Ovary (tissue), 9 donors: ENCODE data around the gene ZMAT5. TPM values are rescaled to one million over a fixed set of nuclear protein-coding genes. Genes with fewer than 3 reads are reported as not detected.

Experiments used
- DNase-seq, 5 donors: peaks; one replicate each; pipeline ENCODE4 v3.0.0-alpha.2; 2019 to 2020
- H3K27ac ChIP-seq, 2 donors: fragments of 200-600 bp; one replicate each; pipeline versions ENCODE4 v1.5.1 to v1.8.0; 2019 to 2022
- H3K27me3 ChIP-seq: fragments of 200-600 bp; one replicate; pipeline ENCODE4 v1.8.0; 2022
- H3K36me3 ChIP-seq: fragments of 200-600 bp; sonication (generic); one replicate; pipeline ENCODE4 v1.5.1; 2019
- H3K4me1 ChIP-seq: one replicate; pipeline ENCODE4 v1.8.1; 2013; ENCODE audit warnings: mild to moderate bottlenecking, moderate library complexity; ENCODE audit not compliant: insufficient read depth
- H3K4me3 ChIP-seq: fragments of 200-600 bp; sonication (generic); one replicate; pipeline ENCODE4 v1.5.1; 2017
- H3K9me3 ChIP-seq, 2 donors: fragments of 200-600 bp in 1 of 2; sonication (generic) in 1 of 2; one replicate each; pipeline versions ENCODE4 v1.5.1 to v1.8.1; 2013 to 2019; ENCODE audit warnings: mild to moderate bottlenecking in 1 of 2, moderate library complexity in 1 of 2
- CTCF ChIP-seq, 3 donors: fragments of 450-650 bp in 2 of 3; fragments of 200-600 bp in 1 of 3; IDR thresholded peaks; one replicate each; pipeline versions ENCODE4 v1.5.1 to v1.8.0; 2016 to 2022; ENCODE audit warnings: antibody characterized with exemption in 3 of 3, mild to moderate bottlenecking in 1 of 3
- EP300 ChIP-seq: sonication (generic); formaldehyde crosslinking; IDR thresholded peaks from one replicate; pipeline ENCODE4 v1.6.1; 2017; ENCODE audit warnings: antibody characterized with exemption
- POLR2A ChIP-seq: fragments of 450-650 bp; IDR thresholded peaks from one replicate; pipeline ENCODE4 v1.6.1; 2017; ENCODE audit warnings: antibody characterized with exemption, mild to moderate bottlenecking, moderate library complexity
- WGBS, 3 donors: extraction: QIAGEN DNeasy Blood & Tissue Kit in 1 of 3; methylation state at CpG; one replicate each; pipeline versions ENCODE4 v1.1.5 to v1.1.7; 2013 to 2017; 5-methylcytosine and 5-hydroxymethylcytosine counted together
- intact Hi-C, 4 donors: fragments of 100-400 bp; cut with DNase I; formaldehyde crosslinking; loops; one replicate each; pipeline versions ENCODE4 v1.11.0 to v1.15.1; 2022 to 2023
- polyA plus RNA-seq, 2 donors: library from polyadenylated mRNA; stranded (reverse); fragments of 200-250 nt in 1 of 2; fragments of 350-450 nt in 1 of 2; fragmentation: Illumina TruSeq in 1 of 2; extraction: RNeasy Lipid Tissue Mini Kit (QIAGEN cat#74804) in 1 of 2; gene quantifications; one replicate each; pipeline ENCODE4 v1.2.3, GENCODE V29; 2013 to 2014
- total RNA-seq, 7 donors: library from RNA; depleted of rRNA in 2 of 7; stranded (reverse); fragments of >200 nt in 2 of 7; fragmentation: NEBNext Ultra II Directional in 3 of 7; extraction: Animal tissue kit (Norgen Biotek cat#: 25700) in 3 of 7; gene quantifications; one replicate each; pipeline versions ENCODE4 v1.1.0 to v1.2.4, GENCODE V29; 2016 to 2023
- donor health status: DM: no; HTN: no; CAD: no; lungs with moderate emphysema.
- donor health status: DM: no; HTN: no; CAD: no.
- donor health status: Bipolar disorder and iron deficiency.
- donor health status: DM: yes; HTN: yes; CAD: no.
- donor health status: DM: no; HTN: no; CAD: no.
- donor health status: DM: yes; HTN: yes; CAD: no.

ZMAT5 gene
- total and polyA plus RNA-seq, 9 donors, result 5.7 to 27.2 (median 21.4) TPM

- DNase-seq, result no peak
- no peak for TF ChIP-seq EP300
- no peak for TF ChIP-seq POLR2A
- no peak for TF ChIP-seq CTCF (IDR thresholded peaks at IDR 0.05)
- Histone ChIP-seq H3K27ac (no peak overlapping the region), H3K27me3 (no peaks in the 10 kb centered on the region), H3K4me3 (no peak overlapping the region), H3K4me1 (no peaks in the 10 kb centered on the region), H3K9me3 (no peaks in the 10 kb centered on the region), H3K36me3 (no peaks in the 10 kb centered on the region)
- WGBS, 3 donors, result 55 to 62% (median 55%) methylated on average over 5 of the region's 5 CpGs
- intact Hi-C loops, result no loop called here
Measured at GRCh38 chr22:29715705-29716104, 51.1 kb downstream of the ZMAT5 start.

- no peaks in the 10 kb centered on the region for H3K27me3 ChIP-seq
- intact Hi-C loops, result no loop called here
- no peak overlapping the region for H3K4me3 ChIP-seq
- H3K4me1 ChIP-seq, result no peaks in the 10 kb centered on the region
- DNase-seq, result no peak
- no peak for TF ChIP-seq CTCF (IDR thresholded peaks at IDR 0.05)
- no peak for TF ChIP-seq EP300
- TF ChIP-seq POLR2A, result no peak
- H3K9me3 ChIP-seq, result no peaks in the 10 kb centered on the region
- H3K27ac ChIP-seq, result no peak overlapping the region
- WGBS, 3 donors, result 58 to 67% (median 67%) methylated on average over 12 to 13 of the region's 13 CpGs
- no peaks in the 10 kb centered on the region for H3K36me3 ChIP-seq
Measured at GRCh38 chr22:29715240-29715639, 51.6 kb downstream of the ZMAT5 start.

GRCh38 chr22:29713156-29713727, 53.6 kb downstream of the ZMAT5 start:
- Histone ChIP-seq H3K4me1 (no peaks in the 10 kb centered on the region), H3K27me3 (no peaks in the 10 kb centered on the region), H3K9me3 (no peaks in the 10 kb centered on the region), H3K27ac (no peak overlapping the region), H3K4me3 (no peak overlapping the region), H3K36me3 (no peaks in the 10 kb centered on the region)
- intact Hi-C loops, result no loop called here
- WGBS, 3 donors, result 14 to 29% (median 24%) methylated on average over 8 of the region's 8 CpGs
- no peak for TF ChIP-seq CTCF (IDR thresholded peaks at IDR 0.05)
- no peak for DNase-seq

GRCh38 chr22:29712119-29712518, 54.7 kb downstream of the ZMAT5 start:
- H3K4me3 ChIP-seq, result no peak overlapping the region
- intact Hi-C loops, result no loop called here
- no peaks in the 10 kb centered on the region for H3K9me3 ChIP-seq
- TF ChIP-seq EP300 (no peak), POLR2A (no peak), CTCF (IDR thresholded peaks at IDR 0.05) (no peak)
- H3K27me3 ChIP-seq, result no peaks in the 10 kb centered on the region
- H3K4me1 ChIP-seq, result no peaks in the 10 kb centered on the region
- no peaks in the 10 kb centered on the region for H3K36me3 ChIP-seq
- no peak overlapping the region for H3K27ac ChIP-seq
- WGBS, 3 donors, result 64 to 70% (median 69%) methylated on average over 2 of the region's 2 CpGs
- DNase-seq, result no peak
